Body of pancreas (tissue), 4 donors: ENCODE results near the gene SERPINA1. TPM values are rescaled to one million over a fixed set of nuclear protein-coding genes. Genes with fewer than 3 reads are reported as not detected.
A peak's percentile ranks its signal among the peaks of the same experiment; 100 is the strongest.

Experiments
- ATAC-seq: fragments of 150-250 bp; one replicate; pipeline ENCODE4 v1.9.1; 2016
- DNase-seq, 4 donors: peaks; one replicate each; pipeline ENCODE4 v3.0.0-alpha.2; 2019
- H3K27ac ChIP-seq, 4 donors: fragments of 200-600 bp; sonication (generic); 1 replicate in 3 of 4; 2 replicates in 1 of 4; pipeline versions ENCODE4 v1.5.1 to v1.6.1; 2016 to 2019; ENCODE audit warnings: mild to moderate bottlenecking in 1 of 4, mixed read lengths in 1 of 4, moderate library complexity in 1 of 4
- H3K27me3 ChIP-seq, 2 donors: fragments of 200-600 bp; sonication (generic); one replicate each; pipeline ENCODE4 v1.6.0; 2016; ENCODE audit warnings: mild to moderate bottlenecking in 1 of 2
- H3K36me3 ChIP-seq, 2 donors: fragments of 200-600 bp; sonication (generic); replicated peaks in 1 of 2; 2 replicates each; pipeline ENCODE4 v1.5.1; 2016; ENCODE audit warnings: low read depth in 2 of 2; ENCODE audit not compliant: insufficient read depth in 1 of 2
- H3K4me1 ChIP-seq: fragments of 200-600 bp; sonication (generic); one replicate; pipeline ENCODE4 v1.6.0; 2016
- H3K4me3 ChIP-seq, 2 donors: fragments of 200-600 bp; sonication (generic); 1 replicate in 1 of 2; 2 replicates in 1 of 2; pipeline ENCODE4 v1.5.1; 2016 to 2019
- H3K9me3 ChIP-seq, 3 donors: fragments of 200-600 bp; sonication (generic); 1 replicate in 2 of 3; 2 replicates in 1 of 3; pipeline ENCODE4 v1.5.1; 2016
- CTCF ChIP-seq, 7 experiments: fragments of 450-650 bp in 4 of 7; fragments of 200-600 bp in 3 of 7; sonication (generic) in 3 of 7; IDR thresholded peaks; one replicate each; pipeline ENCODE4 v1.5.1; 2016 to 2019; ENCODE audit warnings: antibody characterized with exemption in 7 of 7
- POLR2A ChIP-seq, 3 donors: fragments of 450-650 bp; IDR thresholded peaks; one replicate each; pipeline ENCODE4 v1.6.1; 2016; ENCODE audit warnings: antibody characterized with exemption in 3 of 3, mild to moderate bottlenecking in 2 of 3
- WGBS, 2 donors: methylation state at CpG; one replicate each; pipeline ENCODE4 v1.1.5; 2017; 5-methylcytosine and 5-hydroxymethylcytosine counted together
- intact Hi-C: fragments of 100-400 bp; cut with DNase I; formaldehyde crosslinking; loops from one replicate; pipeline ENCODE4 v1.15.1; 2023
- total RNA-seq, 2 donors: library from RNA; depleted of rRNA; stranded (reverse); fragments of >200 nt; gene quantifications; one replicate each; pipeline ENCODE4 v1.1.0, GENCODE V29; 2016

Gene SERPINA1
- total RNA-seq, 2 donors from 2014 or later: 77.8 to 86.4 TPM

GRCh38 chr14:94393474-94393873, 5.1 kb upstream of the SERPINA1 start:
- no peaks in the 10 kb centered on the region for H3K36me3 ChIP-seq
- intact Hi-C loops: no loop called here
- no peak for TF ChIP-seq POLR2A (IDR thresholded peaks at IDR 0.05)
- no peak for TF ChIP-seq CTCF (IDR thresholded peaks at IDR 0.05)
- peaks cover 70% of the 10 kb centered on the region for H3K4me1 ChIP-seq
- 75 to 78% methylated on average over 10 of the region's 10 CpGs for WGBS, 2 donors
- DNase-seq (no peak), ATAC-seq (no peak)
- no peaks in the 10 kb centered on the region for H3K9me3 ChIP-seq
- H3K4me3 ChIP-seq: no peak overlapping the region
- H3K27ac ChIP-seq: peak overlapping the region in 3 of 4 donors; percentile 29 to 79 (median 56)
- no peaks in the 10 kb centered on the region for H3K27me3 ChIP-seq

GRCh38 chr14:94392510-94392935, 4.1 kb upstream of the SERPINA1 start:
- no peak for ATAC-seq
- TF ChIP-seq CTCF (IDR thresholded peaks at IDR 0.05) (no peak), POLR2A (IDR thresholded peaks at IDR 0.05) (no peak)
- Histone ChIP-seq H3K9me3 (no peaks in the 10 kb centered on the region), H3K27ac (peak overlapping the region in 3 of 4 donors; percentile 29 to 79 (median 56)), H3K36me3 (no peaks in the 10 kb centered on the region), H3K27me3 (no peaks in the 10 kb centered on the region), H3K4me3 (no peak overlapping the region), H3K4me1 (peaks cover 74% of the 10 kb centered on the region)
- WGBS, 2 donors: 52 to 80% methylated on average over 5 of the region's 5 CpGs
- intact Hi-C loops: no loop called here
- DNase-seq: peak in 2 of 4 donors; percentile 18 to 76

- no peaks in the 10 kb centered on the region for H3K9me3 ChIP-seq
- intact Hi-C loops: no loop called here
- no peak overlapping the region for H3K4me3 ChIP-seq
- WGBS, 2 donors: 63 to 67% methylated on average over 10 of the region's 10 CpGs
- ATAC-seq (no peak), DNase-seq (no peak)
- H3K36me3 ChIP-seq: no peaks in the 10 kb centered on the region
- no peaks in the 10 kb centered on the region for H3K27me3 ChIP-seq
- H3K27ac ChIP-seq: peak overlapping the region in 3 of 4 donors; percentile 63 to 79 (median 71)
- H3K4me1 ChIP-seq: peaks cover 78% of the 10 kb centered on the region
- no peak for TF ChIP-seq POLR2A (IDR thresholded peaks at IDR 0.05)
- TF ChIP-seq CTCF (IDR thresholded peaks at IDR 0.05): no peak
These were observed 3.0 kb upstream of the SERPINA1 start for GRCh38 chr14:94391281-94391975.

- intact Hi-C loops: no loop called here
- H3K9me3 ChIP-seq: no peaks in the 10 kb centered on the region
- H3K27me3 ChIP-seq: no peaks in the 10 kb centered on the region
- peak overlapping the region; percentile 32 to 79 (median 67) for H3K27ac ChIP-seq
- H3K4me1 ChIP-seq: peaks cover 76% of the 10 kb centered on the region
- 30 to 55% methylated on average over 7 to 12 of the region's 12 CpGs for WGBS, 2 donors
- no peak overlapping the region for H3K4me3 ChIP-seq
- ATAC-seq: peak; percentile 41
- peak; percentile 41 to 84 (median 59) for DNase-seq
- TF ChIP-seq POLR2A (IDR thresholded peaks at IDR 0.05) (peak in 1 of 3 donors; percentile 43), CTCF (IDR thresholded peaks at IDR 0.05) (no peak)
- no peaks in the 10 kb centered on the region for H3K36me3 ChIP-seq
These were observed 2.1 kb upstream of the SERPINA1 start for GRCh38 chr14:94390372-94391086.
